Hepatocyte (in vitro differentiated cells): Measurements from ENCODE around the gene LRRC26. TPM values are rescaled to one million over a fixed set of nuclear protein-coding genes. Genes with fewer than 3 reads are reported as not detected.

ENCODE experiments used
- DNase-seq: peaks from one replicate; pipeline ENCODE4 v3.0.0-alpha.2; 2016; ENCODE audit warnings: low spot score
- H2AFZ ChIP-seq: fragments of 200-600 bp; sonication (generic); 2 replicates; pipeline ENCODE4 v1.6.0; 2016; ENCODE audit warnings: antibody characterized with exemption, mild to moderate bottlenecking
- H3K27ac ChIP-seq: fragments of 200-600 bp; sonication (generic); 2 replicates; pipeline ENCODE4 v1.5.1; 2016; ENCODE audit warnings: mild to moderate bottlenecking
- H3K27me3 ChIP-seq: fragments of 200-600 bp; sonication (generic); 2 replicates; pipeline ENCODE4 v1.6.1; 2016
- H3K36me3 ChIP-seq: fragments of 200-600 bp; sonication (generic); replicated peaks from 2 replicates; pipeline ENCODE4 v1.5.1; 2016; ENCODE audit warnings: low read depth; ENCODE audit not compliant: insufficient read depth
- H3K4me1 ChIP-seq: fragments of 200-600 bp; sonication (generic); 2 replicates; pipeline ENCODE4 v1.5.1; 2016; ENCODE audit warnings: mild to moderate bottlenecking, moderate library complexity; ENCODE audit not compliant: insufficient read depth
- H3K4me2 ChIP-seq: fragments of 200-600 bp; sonication (generic); 2 replicates; pipeline ENCODE4 v1.6.0; 2016
- H3K4me3 ChIP-seq: fragments of 200-600 bp; sonication (generic); 2 replicates; pipeline ENCODE4 v1.5.1; 2016; ENCODE audit warnings: mild to moderate bottlenecking
- H3K79me2 ChIP-seq: fragments of 200-600 bp; sonication (generic); 2 replicates; pipeline ENCODE4 v1.6.0; 2017; ENCODE audit warnings: mild to moderate bottlenecking
- H3K9me2 ChIP-seq: fragments of 200-600 bp; sonication (generic); replicated peaks from 2 replicates; pipeline ENCODE4 v1.6.0; 2017; ENCODE audit warnings: mild to moderate bottlenecking; ENCODE audit not compliant: insufficient read depth
- H3K9me3 ChIP-seq: fragments of 200-600 bp; sonication (generic); 2 replicates; pipeline ENCODE4 v1.5.1; 2016; ENCODE audit warnings: low read depth, mild to moderate bottlenecking
- H4K20me1 ChIP-seq: fragments of 200-600 bp; sonication (generic); 2 replicates; pipeline ENCODE4 v1.6.0; 2016; ENCODE audit warnings: mild to moderate bottlenecking; ENCODE audit not compliant: insufficient read depth, poor library complexity, severe bottlenecking
- CTCF ChIP-seq: fragments of 200-600 bp; sonication (generic); IDR thresholded peaks from 2 replicates; pipeline ENCODE4 v1.5.1; 2016; ENCODE audit warnings: antibody characterized with exemption, mild to moderate bottlenecking; ENCODE audit not compliant: poor library complexity
- EZH2 ChIP-seq: fragments of 200-600 bp; sonication (generic); IDR thresholded peaks from 2 replicates; pipeline ENCODE4 v1.6.1; 2016; ENCODE audit warnings: antibody characterized with exemption, mild to moderate bottlenecking, borderline replicate concordance
- EZH2phosphoT487 ChIP-seq: fragments of 200-600 bp; sonication (generic); IDR thresholded peaks from one replicate; pipeline ENCODE4 v1.6.1; 2018; ENCODE audit warnings: antibody characterized with exemption, mild to moderate bottlenecking, low read depth, moderate library complexity; ENCODE audit not compliant: unreplicated experiment, severe bottlenecking
- WGBS: methylation state at CpG from one replicate; pipeline ENCODE4 v1.1.6; 2016; ENCODE audit warnings: low lambda C conversion rate; ENCODE audit errors: missing lambda C conversion rate; 5-methylcytosine and 5-hydroxymethylcytosine counted together
- polyA plus RNA-seq: library from polyadenylated mRNA; unstranded; fragments of >200 nt; fragmentation: Nextera tagmentation; extraction: Ambion mirVana; gene quantifications from 2 replicates; pipeline ENCODE4 v1.2.1, GENCODE V29; 2016
- total RNA-seq: library from RNA; depleted of rRNA; stranded (reverse); fragments of >200 nt; gene quantifications from 2 replicates; pipeline ENCODE4 v1.2.3, GENCODE V29; 2014

The LRRC26 gene
- total and polyA plus RNA-seq, 2 experiments from 2014 or later, result 0.73 to 2.6 TPM

GRCh38 chr9:137198051-137198901 is 28.4 kb upstream of the LRRC26 start:
- WGBS, result 83% methylated on average over 17 of the region's 19 CpGs
- H2AFZ ChIP-seq, result no peak overlapping the region
- TF ChIP-seq CTCF (no peak), EZH2 (no peak), EZH2phosphoT487 (no peak)
- H3K36me3 ChIP-seq, result no peaks in the 10 kb centered on the region
- no peaks in the 10 kb centered on the region for H3K27me3 ChIP-seq
- peaks cover 59% of the 10 kb centered on the region for H4K20me1 ChIP-seq
- peak; percentile 71 for DNase-seq
- H3K9me2 ChIP-seq, result no peaks in the 10 kb centered on the region
- peak overlapping the region; percentile 36 for H3K4me3 ChIP-seq
- H3K4me2 ChIP-seq, result peak overlapping the region; percentile 99
- H3K4me1 ChIP-seq, result peaks cover 52% of the 10 kb centered on the region
- H3K79me2 ChIP-seq, result peaks cover 85% of the 10 kb centered on the region
- no peaks in the 10 kb centered on the region for H3K9me3 ChIP-seq
- peak overlapping the region; percentile 74 for H3K27ac ChIP-seq

GRCh38 chr9:137195525-137196220 is 25.8 kb upstream of the LRRC26 start:
- peak overlapping the region; percentile 99 for H3K4me2 ChIP-seq
- no peaks in the 10 kb centered on the region for H3K9me3 ChIP-seq
- no peak for TF ChIP-seq CTCF
- no peak for TF ChIP-seq EZH2
- TF ChIP-seq EZH2phosphoT487, result no peak
- H4K20me1 ChIP-seq, result peaks cover 65% of the 10 kb centered on the region
- H3K4me1 ChIP-seq, result peaks cover 44% of the 10 kb centered on the region
- H3K27ac ChIP-seq, result peak overlapping the region; percentile 58
- H2AFZ ChIP-seq, result no peak overlapping the region
- H3K36me3 ChIP-seq, result no peaks in the 10 kb centered on the region
- H3K27me3 ChIP-seq, result no peaks in the 10 kb centered on the region
- H3K79me2 ChIP-seq, result peaks cover 91% of the 10 kb centered on the region
- 81% methylated on average over 18 of the region's 21 CpGs for WGBS
- H3K9me2 ChIP-seq, result no peaks in the 10 kb centered on the region
- H3K4me3 ChIP-seq, result no peak overlapping the region
- peak; percentile 65 for DNase-seq

GRCh38 chr9:137194909-137195308 is 25.1 kb upstream of the LRRC26 start:
- 78% methylated on average over 9 of the region's 10 CpGs for WGBS
- H3K4me1 ChIP-seq, result peaks cover 52% of the 10 kb centered on the region

More at GRCh38 chr9:137194909-137195308, 25.1 kb upstream of the LRRC26 start:
- H3K9me2 ChIP-seq, result no peaks in the 10 kb centered on the region
- H3K36me3 ChIP-seq, result no peaks in the 10 kb centered on the region
- peak overlapping the region; percentile 58 for H3K27ac ChIP-seq
- peaks cover 99% of the 10 kb centered on the region for H3K79me2 ChIP-seq
- DNase-seq, result peak; percentile 38
- H3K4me3 ChIP-seq, result no peak overlapping the region
- peak overlapping the region; percentile 99 for H3K4me2 ChIP-seq
- H3K27me3 ChIP-seq, result no peaks in the 10 kb centered on the region
- TF ChIP-seq EZH2 (no peak), EZH2phosphoT487 (no peak), CTCF (no peak)
- no peak overlapping the region for H2AFZ ChIP-seq
- peaks cover 73% of the 10 kb centered on the region for H4K20me1 ChIP-seq
- no peaks in the 10 kb centered on the region for H3K9me3 ChIP-seq
